NCI-H2171 treated with DMSO at 0.1 percent for 48 hours (cell line): ENCODE results near the gene KNG1.
A peak's percentile ranks its signal among the peaks of the same experiment; 100 is the strongest.

Experiments
- DNase-seq: peaks from one replicate; lab custom pipeline; 2025; lab: John Stamatoyannopoulos, UW

Gene KNG1

GRCh38 chr3:186779204-186779603 lies 62.0 kb downstream of the KNG1 start:
- DNase-seq: no peak

GRCh38 chr3:186782542-186783057 lies 65.4 kb downstream of the KNG1 start:
- peak; percentile 78 for DNase-seq

GRCh38 chr3:186783058-186783730 lies 66.0 kb downstream of the KNG1 start, which contains the start of gene EIF4A2:
Gene EIF4A2 (plus strand): TSS chr3:186783577. CDS start chr3:186783611, 34 bp downstream.
- peak; percentile 81 for DNase-seq

- peak; percentile 46 for DNase-seq
Observed at GRCh38 chr3:186783731-186784515, 66.8 kb downstream of the KNG1 start.

- no peak for DNase-seq
Observed at GRCh38 chr3:186784820-186785494, 67.8 kb downstream of the KNG1 start.

- DNase-seq: no peak
Observed at GRCh38 chr3:186785495-186786018, 68.4 kb downstream of the KNG1 start.

- no peak for DNase-seq
Observed at GRCh38 chr3:186786922-186787321, 69.8 kb downstream of the KNG1 start.

GRCh38 chr3:186787642-186788481 lies 70.7 kb downstream of the KNG1 start:
- DNase-seq: no peak

GRCh38 chr3:186788482-186789370 lies 71.6 kb downstream of the KNG1 start:
- DNase-seq: no peak

GRCh38 chr3:186789554-186790260 lies 72.5 kb downstream of the KNG1 start:
- no peak for DNase-seq

- peak; percentile 38 for DNase-seq
Observed at GRCh38 chr3:186790261-186790981, 73.3 kb downstream of the KNG1 start.
